Activated CD8-positive, alpha-beta memory T cell treated with anti-CD3 and anti-CD28 coated beads for 1 hour (primary cell): ENCODE measurements around the gene DLX2.

Source experiments
- DNase-seq, 2 donors: peaks; one replicate each; pipeline ENCODE4 v3.0.0-alpha.2; 2020; ENCODE audit warnings: low read depth in 1 of 2; ENCODE audit errors: extremely low read depth in 1 of 2

DLX2 gene

GRCh38 chr2:172056293-172056692 lies 46.4 kb downstream of the DLX2 start:
- DNase-seq: no peak

GRCh38 chr2:172053486-172053885 lies 49.2 kb downstream of the DLX2 start:
- no peak for DNase-seq

- DNase-seq: no peak
Measured at GRCh38 chr2:172052000-172052983, 50.4 kb downstream of the DLX2 start.

- DNase-seq: no peak
Measured at GRCh38 chr2:172050479-172051125, 52.1 kb downstream of the DLX2 start.

- no peak for DNase-seq
Measured at GRCh38 chr2:172049567-172050120, 53.1 kb downstream of the DLX2 start.
